ENCODE results near the gene ITPK1.

The ITPK1 gene

GRCh38 chr14:92974541-92975345, 141.0 kb downstream of the ITPK1 start:
- TF ChIP-seq CTCF (IDR thresholded peaks at IDR 0.05; ENCODE audit: low read length) (no peak), EZH2 (optimal IDR thresholded peaks at IDR 0.05; ENCODE audit: low read depth, low read length) (no peak), EZH2phosphoT487 (IDR thresholded peaks at IDR 0.05; ENCODE audit: low read length) (no peak)
- H3K9ac ChIP-seq (ENCODE audit: low read length), result no peak overlapping the region
- no peak overlapping the region for H3K4me3 ChIP-seq (ENCODE audit: low read length)
- no peaks in the 10 kb centered on the region for H3K36me3 ChIP-seq (replicated peaks; ENCODE audit: insufficient read depth, low read length)
- H4K20me1 ChIP-seq (ENCODE audit: insufficient read depth, low read length), result no peaks in the 10 kb centered on the region
- H3K27ac ChIP-seq (ENCODE audit: low read length), result no peak overlapping the region
- no peaks in the 10 kb centered on the region for H3K79me2 ChIP-seq (ENCODE audit: low read length)
- no peak overlapping the region for H2AFZ ChIP-seq (ENCODE audit: low read length)
- no peaks in the 10 kb centered on the region for H3K27me3 ChIP-seq (replicated peaks; ENCODE audit: insufficient read depth, low read length)
- H3K4me1 ChIP-seq (ENCODE audit: low read length), result no peaks in the 10 kb centered on the region
- no peaks in the 10 kb centered on the region for H3F3A ChIP-seq (ENCODE audit: insufficient read depth, low read length)
- no peak for DNase-seq
- no peaks in the 10 kb centered on the region for H3K9me2 ChIP-seq (replicated peaks; ENCODE audit: insufficient read depth, low read length)
- no peaks in the 10 kb centered on the region for H3K9me3 ChIP-seq (replicated peaks; ENCODE audit: insufficient read depth, low read length)
- H3K4me2 ChIP-seq (ENCODE audit: low read depth, low read length), result no peak overlapping the region

- no peak for TF ChIP-seq CTCF (IDR thresholded peaks at IDR 0.05; ENCODE audit: low read length)
- no peak for TF ChIP-seq EZH2phosphoT487 (IDR thresholded peaks at IDR 0.05; ENCODE audit: low read length)
- TF ChIP-seq EZH2 (optimal IDR thresholded peaks at IDR 0.05; ENCODE audit: low read depth, low read length), result no peak
- H3K27me3 ChIP-seq (replicated peaks; ENCODE audit: insufficient read depth, low read length), result no peaks in the 10 kb centered on the region
- DNase-seq, result no peak
- no peaks in the 10 kb centered on the region for H3K4me1 ChIP-seq (ENCODE audit: low read length)
- H2AFZ ChIP-seq (ENCODE audit: low read length), result no peak overlapping the region
- H3F3A ChIP-seq (ENCODE audit: insufficient read depth, low read length), result no peaks in the 10 kb centered on the region
- no peaks in the 10 kb centered on the region for H3K9me3 ChIP-seq (replicated peaks; ENCODE audit: insufficient read depth, low read length)
- H3K79me2 ChIP-seq (ENCODE audit: low read length), result no peaks in the 10 kb centered on the region
- H3K4me3 ChIP-seq (ENCODE audit: low read length), result no peak overlapping the region
- no peak overlapping the region for H3K27ac ChIP-seq (ENCODE audit: low read length)
- no peak overlapping the region for H3K9ac ChIP-seq (ENCODE audit: low read length)
- no peaks in the 10 kb centered on the region for H3K36me3 ChIP-seq (replicated peaks; ENCODE audit: insufficient read depth, low read length)
- no peaks in the 10 kb centered on the region for H3K9me2 ChIP-seq (replicated peaks; ENCODE audit: insufficient read depth, low read length)
- H3K4me2 ChIP-seq (ENCODE audit: low read depth, low read length), result no peak overlapping the region
- H4K20me1 ChIP-seq (ENCODE audit: insufficient read depth, low read length), result no peaks in the 10 kb centered on the region
Measured at GRCh38 chr14:92973798-92974372, 141.8 kb downstream of the ITPK1 start.

DNA sequence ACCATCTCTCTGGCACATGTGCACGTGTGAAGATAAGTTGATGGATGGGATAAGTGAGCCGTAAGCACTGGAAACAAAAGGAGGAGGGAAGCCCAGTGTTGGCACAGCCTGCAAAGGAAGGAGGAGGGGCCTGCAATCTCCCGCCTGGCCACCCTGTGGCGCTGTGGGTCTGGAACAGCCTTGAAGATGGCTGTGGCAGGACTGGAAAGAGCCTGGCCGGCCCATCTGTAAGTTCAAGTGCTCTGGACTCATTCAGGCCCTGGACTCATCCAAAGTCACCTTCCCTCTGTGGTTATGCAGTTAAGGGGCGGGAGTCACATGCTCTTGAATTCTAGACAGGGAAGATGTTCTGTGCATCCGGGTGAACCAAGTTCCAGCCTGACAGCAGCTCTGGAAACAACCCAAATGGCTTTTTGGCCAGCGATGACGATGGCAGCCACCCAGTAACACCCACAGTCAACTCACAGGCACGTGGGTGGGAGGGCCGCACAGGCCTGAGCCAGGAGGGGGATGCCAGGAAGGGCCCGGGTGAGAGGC, 142.4 kb downstream of the ITPK1 start:
- DNase-seq, result no peak
- no peak overlapping the region for H2AFZ ChIP-seq (ENCODE audit: low read length)
- H3K9me2 ChIP-seq (replicated peaks; ENCODE audit: insufficient read depth, low read length), result no peaks in the 10 kb centered on the region
- TF ChIP-seq CTCF (IDR thresholded peaks at IDR 0.05; ENCODE audit: low read length) (peak; percentile 18), EZH2 (optimal IDR thresholded peaks at IDR 0.05; ENCODE audit: low read depth, low read length) (no peak)
- no peaks in the 10 kb centered on the region for H3K4me1 ChIP-seq (ENCODE audit: low read length)
- H3F3A ChIP-seq (ENCODE audit: insufficient read depth, low read length), result no peaks in the 10 kb centered on the region
- H3K36me3 ChIP-seq (replicated peaks; ENCODE audit: insufficient read depth, low read length), result no peaks in the 10 kb centered on the region
- H3K9me3 ChIP-seq (replicated peaks; ENCODE audit: insufficient read depth, low read length), result no peaks in the 10 kb centered on the region
- no peaks in the 10 kb centered on the region for H3K79me2 ChIP-seq (ENCODE audit: low read length)
- H3K9ac ChIP-seq (ENCODE audit: low read length), result no peak overlapping the region
- no peaks in the 10 kb centered on the region for H4K20me1 ChIP-seq (ENCODE audit: insufficient read depth, low read length)
- H3K4me2 ChIP-seq (ENCODE audit: low read depth, low read length), result no peak overlapping the region
- no peak overlapping the region for H3K4me3 ChIP-seq (ENCODE audit: low read length)
- no peak overlapping the region for H3K27ac ChIP-seq (ENCODE audit: low read length)
- no peaks in the 10 kb centered on the region for H3K27me3 ChIP-seq (replicated peaks; ENCODE audit: insufficient read depth, low read length)
